ENCODE results near the gene IRF7.
"Not testable (repeated sequence)": the region's sequence is repeated elsewhere in the genome, so short reads cannot be mapped to it uniquely, and the experiment has no call there.

Gene IRF7

GRCh38 chr11:615504-616319, at the start of gene IRF7:
IRF7 (minus strand) TSS chr11:615950; CDS start chr11:615364, 586 bp downstream.
- DNase-seq = peak; percentile 80

GRCh38 chr11:665062-665703, 49.4 kb upstream of the IRF7 start:
- DNase-seq = no peak

GRCh38 chr11:662689-663274, 47.0 kb upstream of the IRF7 start:
- no peak for DNase-seq

GRCh38 chr11:660681-661444, 45.1 kb upstream of the IRF7 start:
- DNase-seq = no peak

- DNase-seq = no peak
These were observed 44.5 kb upstream of the IRF7 start for GRCh38 chr11:660281-660680.

- DNase-seq = no peak
These were observed 43.9 kb upstream of the IRF7 start for GRCh38 chr11:659532-660085.

GRCh38 chr11:657691-658126, 42.0 kb upstream of the IRF7 start:
- DNase-seq = no peak

- no peak for DNase-seq
These were observed 41.1 kb upstream of the IRF7 start for GRCh38 chr11:656866-657265.

GRCh38 chr11:656426-656825, 40.7 kb upstream of the IRF7 start:
- no peak for DNase-seq

- no peak for DNase-seq
These were observed 39.4 kb upstream of the IRF7 start for GRCh38 chr11:655036-655726.

GRCh38 chr11:654444-654843, 38.7 kb upstream of the IRF7 start:
- not testable (repeated sequence) for DNase-seq

- no peak for DNase-seq
These were observed 38.1 kb upstream of the IRF7 start for GRCh38 chr11:653837-654236.

GRCh38 chr11:653136-653535, 37.4 kb upstream of the IRF7 start:
- not testable (repeated sequence) for DNase-seq

- no peak for DNase-seq
These were observed 34.7 kb upstream of the IRF7 start for GRCh38 chr11:650482-650881.

GRCh38 chr11:647672-648158, 32.0 kb upstream of the IRF7 start:
- DNase-seq = not testable (repeated sequence)

- DNase-seq = no peak
These were observed 30.5 kb upstream of the IRF7 start for GRCh38 chr11:646214-646613.

GRCh38 chr11:645536-645935, 29.8 kb upstream of the IRF7 start:
- no peak for DNase-seq

GRCh38 chr11:643849-644738, 28.3 kb upstream of the IRF7 start:
- DNase-seq = no peak

- DNase-seq = no peak
These were observed 27.6 kb upstream of the IRF7 start for GRCh38 chr11:643366-643765.

- DNase-seq = no peak
These were observed 26.1 kb upstream of the IRF7 start for GRCh38 chr11:641806-642370.

Measured in amniotic stem cell (primary cell).